Neural cell (in vitro differentiated cells): ENCODE measurements around the gene CACNA1C. TPM values are rescaled to one million over a fixed set of nuclear protein-coding genes. Genes with fewer than 3 reads are reported as not detected.

Experiments used
- H2AFZ ChIP-seq: fragments of 200-600, 300-800 bp; sonication (generic), shearing (Covaris generic); 2 replicates; pipeline ENCODE4 v1.6.0; 2014; ENCODE audit warnings: low read depth, mild to moderate bottlenecking, antibody characterized with exemption, low read length, moderate library complexity
- H3F3A ChIP-seq: fragments of 200-600 bp; shearing (Covaris generic); 2 replicates; pipeline ENCODE4 v1.6.1; 2016; ENCODE audit warnings: mild to moderate bottlenecking, moderate library complexity, mixed read lengths, antibody characterized with exemption, low read length; ENCODE audit not compliant: insufficient read depth, poor library complexity, severe bottlenecking
- H3K27ac ChIP-seq: fragments of 200-600, 300-800 bp; sonication (generic), shearing (Covaris generic); 2 replicates; pipeline ENCODE4 v1.5.1; 2014; ENCODE audit warnings: mild to moderate bottlenecking, low read length, moderate library complexity
- H3K27me3 ChIP-seq: fragments of 300-800, 200-600 bp; sonication (generic), shearing (Covaris generic); 2 replicates; pipeline ENCODE4 v1.6.0; 2014; ENCODE audit warnings: mild to moderate bottlenecking, low read depth, low read length, moderate library complexity; ENCODE audit not compliant: insufficient read depth
- H3K36me3 ChIP-seq: fragments of 300-800, 200-600 bp; sonication (generic), shearing (Covaris generic); 2 replicates; pipeline ENCODE4 v1.5.1; 2014; ENCODE audit warnings: mild to moderate bottlenecking, antibody characterized with exemption, low read length, moderate library complexity; ENCODE audit not compliant: insufficient read depth
- H3K4me2 ChIP-seq: fragments of 300-800, 200-600 bp; sonication (generic), shearing (Covaris generic); 2 replicates; pipeline ENCODE4 v1.6.0; 2014; ENCODE audit warnings: mild to moderate bottlenecking, low read length
- H3K4me3 ChIP-seq: fragments of 300-800, 200-600 bp; sonication (generic), shearing (Covaris generic); 2 replicates; pipeline ENCODE4 v1.5.1; 2014; ENCODE audit warnings: mild to moderate bottlenecking, low read length, moderate library complexity
- H3K79me2 ChIP-seq: fragments of 200-600 bp; shearing (Covaris generic); replicated peaks from 2 replicates; pipeline ENCODE4 v1.6.0; 2014; ENCODE audit warnings: mild to moderate bottlenecking, low read length, moderate library complexity; ENCODE audit not compliant: insufficient read depth
- H3K9ac ChIP-seq: fragments of 300-800, 200-600 bp; sonication (generic), shearing (Covaris generic); 2 replicates; pipeline ENCODE4 v1.6.1; 2016; ENCODE audit warnings: mild to moderate bottlenecking, low read length, mixed read lengths
- H3K9me2 ChIP-seq: fragments of 200-600 bp; shearing (Covaris generic); 2 replicates; pipeline ENCODE4 v1.6.1; 2016; ENCODE audit warnings: mild to moderate bottlenecking, low read length, mixed read lengths; ENCODE audit not compliant: insufficient read depth
- H3K9me3 ChIP-seq: fragments of 200-600, 300-800 bp; sonication (generic), shearing (Covaris generic); 2 replicates; pipeline ENCODE4 v1.6.1; 2016; ENCODE audit warnings: mild to moderate bottlenecking, mixed run types, low read length, moderate library complexity, mixed read lengths
- H4K20me1 ChIP-seq: fragments of 200-600 bp; shearing (Covaris generic); 2 replicates; pipeline ENCODE4 v1.6.1; 2016; ENCODE audit warnings: mild to moderate bottlenecking, mixed run types; ENCODE audit not compliant: insufficient read depth
- CTCF ChIP-seq: fragments of 450-650 bp; IDR thresholded peaks from 2 replicates; pipeline ENCODE4 v1.5.1; 2014; ENCODE audit warnings: antibody characterized with exemption, mild to moderate bottlenecking, moderate library complexity; ENCODE audit not compliant: poor library complexity, severe bottlenecking
- EP300 ChIP-seq: fragments of 450-650 bp; conservative IDR thresholded peaks from 2 replicates; pipeline ENCODE4 v1.6.1; 2014; ENCODE audit warnings: antibody characterized with exemption, mild to moderate bottlenecking, moderate library complexity; ENCODE audit not compliant: poor library complexity, severe bottlenecking
- EZH2 ChIP-seq: fragments of 200-600, 300-800 bp; shearing (Covaris generic), sonication (generic); IDR thresholded peaks from 2 replicates; pipeline ENCODE4 v1.6.1; 2014; ENCODE audit warnings: antibody characterized with exemption, low read length, borderline replicate concordance, mild to moderate bottlenecking; ENCODE audit not compliant: insufficient read depth, poor library complexity, severe bottlenecking
- MXI1 ChIP-seq: fragments of 450-650 bp; conservative IDR thresholded peaks from 2 replicates; pipeline ENCODE4 v1.6.1; 2014; ENCODE audit warnings: antibody characterized with exemption, mild to moderate bottlenecking; ENCODE audit not compliant: poor library complexity, severe bottlenecking
- POLR2AphosphoS5 ChIP-seq: IDR thresholded peaks from 2 replicates; pipeline ENCODE4 v1.6.1; 2012
- RAD21 ChIP-seq: fragments of 450-650 bp; conservative IDR thresholded peaks from 2 replicates; pipeline ENCODE4 v1.6.1; 2014; ENCODE audit warnings: antibody characterized with exemption, mild to moderate bottlenecking, moderate library complexity
- REST ChIP-seq: IDR thresholded peaks from 2 replicates; pipeline ENCODE4 v1.6.1; 2012; ENCODE audit warnings: borderline replicate concordance
- SMC3 ChIP-seq: fragments of 450-650 bp; conservative IDR thresholded peaks from 2 replicates; pipeline ENCODE4 v1.6.1; 2014; ENCODE audit warnings: antibody characterized with exemption, mild to moderate bottlenecking, moderate library complexity; ENCODE audit not compliant: poor library complexity
- TAF1 ChIP-seq: IDR thresholded peaks from 2 replicates; pipeline ENCODE4 v1.6.1; 2012; ENCODE audit warnings: low read depth
- polyA plus RNA-seq: library from polyadenylated mRNA; depleted of rRNA; stranded (reverse); fragments of >200 nt; gene quantifications from 2 replicates; pipeline ENCODE4 v1.2.3, GENCODE V29; 2014

The CACNA1C gene
- polyA plus RNA-seq, 1 donor from 2014 or later: 9.7 TPM

- Histone ChIP-seq H3K4me3 (no peak overlapping the region), H3K79me2 (no peaks in the 10 kb centered on the region), H3K4me2 (no peak overlapping the region), H3K27me3 (no peaks in the 10 kb centered on the region), H3F3A (no peaks in the 10 kb centered on the region), H3K9ac (no peak overlapping the region), H2AFZ (no peak overlapping the region), H3K9me2 (no peaks in the 10 kb centered on the region), H3K27ac (no peak overlapping the region), H3K9me3 (peaks cover 4% of the 10 kb centered on the region), H4K20me1 (no peaks in the 10 kb centered on the region), H3K36me3 (peaks cover 5% of the 10 kb centered on the region)
- TF ChIP-seq REST (no peak), EP300 (no peak), SMC3 (no peak), POLR2AphosphoS5 (no peak), RAD21 (no peak), TAF1 (no peak), EZH2 (no peak), CTCF (no peak), MXI1 (no peak)
Observed at GRCh38 chr12:2541631-2542204, 488.9 kb downstream of the CACNA1C start.

GRCh38 chr12:2543801-2544200, 491.0 kb downstream of the CACNA1C start:
- Histone ChIP-seq H3K9me3 (peaks cover 4% of the 10 kb centered on the region), H3K4me3 (no peak overlapping the region), H3K27ac (no peak overlapping the region), H3K9ac (no peak overlapping the region), H3K36me3 (peaks cover 5% of the 10 kb centered on the region), H3K4me2 (no peak overlapping the region), H3K79me2 (no peaks in the 10 kb centered on the region), H3F3A (no peaks in the 10 kb centered on the region), H4K20me1 (no peaks in the 10 kb centered on the region), H2AFZ (no peak overlapping the region), H3K27me3 (no peaks in the 10 kb centered on the region), H3K9me2 (no peaks in the 10 kb centered on the region)
- TF ChIP-seq EZH2 (no peak), SMC3 (no peak), POLR2AphosphoS5 (no peak), EP300 (no peak), CTCF (no peak), TAF1 (no peak)
